22Rv1 (cell line): ENCODE measurements around the gene TXLNB.
"Not testable (repeated sequence)": the region's sequence is repeated elsewhere in the genome, so short reads cannot be mapped to it uniquely, and the experiment has no call there.

Experiments used
- H3K27ac ChIP-seq: fragments of 450-650 bp; 2 replicates; pipeline ENCODE4 v1.5.1; 2017
- ZFX ChIP-seq: fragments of 450-650 bp; IDR thresholded peaks from 2 replicates; pipeline ENCODE4 v1.6.1; 2017; ENCODE audit warnings: antibody characterized with exemption, borderline replicate concordance
- TF ChIP-seq, protein P1 (sequence below): fragments of 450-650 bp; IDR thresholded peaks from 2 replicates; pipeline ENCODE4 v1.5.1; 2017; ENCODE audit warnings: mild to moderate bottlenecking

TXLNB gene

DNA sequence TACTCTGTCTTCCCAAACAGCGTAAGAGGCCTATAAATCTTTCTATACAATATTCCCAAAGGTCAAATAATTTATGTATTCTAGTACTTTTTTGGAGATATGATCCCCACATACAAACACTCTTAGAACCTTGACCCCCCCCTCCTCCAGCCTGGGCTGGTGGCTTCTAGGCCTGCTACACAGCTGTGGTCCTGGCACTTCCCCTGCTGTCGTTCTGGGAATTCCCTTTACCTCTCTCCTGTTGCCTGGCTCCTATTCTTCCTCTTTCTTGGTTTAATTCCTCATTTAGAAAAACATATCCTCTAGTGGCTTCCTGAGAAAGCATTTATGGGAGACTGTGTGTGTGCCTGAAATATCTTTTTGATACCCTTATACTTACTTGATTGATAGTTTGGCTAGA is 4.1 kb upstream of the TXLNB start:
- TF ChIP-seq ZFX = no peak
- TF ChIP-seq, protein P1, sequence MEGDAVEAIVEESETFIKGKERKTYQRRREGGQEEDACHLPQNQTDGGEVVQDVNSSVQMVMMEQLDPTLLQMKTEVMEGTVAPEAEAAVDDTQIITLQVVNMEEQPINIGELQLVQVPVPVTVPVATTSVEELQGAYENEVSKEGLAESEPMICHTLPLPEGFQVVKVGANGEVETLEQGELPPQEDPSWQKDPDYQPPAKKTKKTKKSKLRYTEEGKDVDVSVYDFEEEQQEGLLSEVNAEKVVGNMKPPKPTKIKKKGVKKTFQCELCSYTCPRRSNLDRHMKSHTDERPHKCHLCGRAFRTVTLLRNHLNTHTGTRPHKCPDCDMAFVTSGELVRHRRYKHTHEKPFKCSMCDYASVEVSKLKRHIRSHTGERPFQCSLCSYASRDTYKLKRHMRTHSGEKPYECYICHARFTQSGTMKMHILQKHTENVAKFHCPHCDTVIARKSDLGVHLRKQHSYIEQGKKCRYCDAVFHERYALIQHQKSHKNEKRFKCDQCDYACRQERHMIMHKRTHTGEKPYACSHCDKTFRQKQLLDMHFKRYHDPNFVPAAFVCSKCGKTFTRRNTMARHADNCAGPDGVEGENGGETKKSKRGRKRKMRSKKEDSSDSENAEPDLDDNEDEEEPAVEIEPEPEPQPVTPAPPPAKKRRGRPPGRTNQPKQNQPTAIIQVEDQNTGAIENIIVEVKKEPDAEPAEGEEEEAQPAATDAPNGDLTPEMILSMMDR = no peak
- no peak overlapping the region for H3K27ac ChIP-seq

DNA sequence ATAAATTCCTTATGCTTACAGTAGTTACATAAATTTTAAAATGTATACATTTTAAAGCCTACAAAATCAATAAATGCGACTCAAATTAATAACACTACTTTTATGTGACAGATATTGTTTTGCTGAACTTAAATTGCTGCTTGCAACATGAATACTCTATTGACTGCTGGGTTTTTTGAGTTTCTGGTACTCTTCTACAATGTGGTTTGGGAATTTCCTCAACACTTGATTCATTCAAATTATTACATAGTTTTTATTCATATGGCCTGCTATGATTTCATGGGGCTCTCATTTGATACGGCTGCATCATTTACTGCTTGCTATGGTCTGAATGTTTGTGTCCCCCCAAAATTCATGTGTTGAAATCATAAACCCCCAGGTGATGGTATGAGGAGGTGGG is 2.3 kb upstream of the TXLNB start:
- no peak overlapping the region for H3K27ac ChIP-seq
- no peak for TF ChIP-seq ZFX
- TF ChIP-seq, protein P1 = no peak

- not testable (repeated sequence) for H3K27ac ChIP-seq
Observed at GRCh38 chr6:139293230-139293629, 1.4 kb upstream of the TXLNB start.

- no peak for TF ChIP-seq ZFX
- TF ChIP-seq, protein P1 = no peak
- H3K27ac ChIP-seq = no peak overlapping the region
Observed at GRCh38 chr6:139290787-139291311, 949 bp downstream of the TXLNB start.

- TF ChIP-seq, protein P1 = no peak
- TF ChIP-seq ZFX = no peak
- H3K27ac ChIP-seq = no peak overlapping the region
Observed at GRCh38 chr6:139289233-139289632, 2.6 kb downstream of the TXLNB start.

DNA sequence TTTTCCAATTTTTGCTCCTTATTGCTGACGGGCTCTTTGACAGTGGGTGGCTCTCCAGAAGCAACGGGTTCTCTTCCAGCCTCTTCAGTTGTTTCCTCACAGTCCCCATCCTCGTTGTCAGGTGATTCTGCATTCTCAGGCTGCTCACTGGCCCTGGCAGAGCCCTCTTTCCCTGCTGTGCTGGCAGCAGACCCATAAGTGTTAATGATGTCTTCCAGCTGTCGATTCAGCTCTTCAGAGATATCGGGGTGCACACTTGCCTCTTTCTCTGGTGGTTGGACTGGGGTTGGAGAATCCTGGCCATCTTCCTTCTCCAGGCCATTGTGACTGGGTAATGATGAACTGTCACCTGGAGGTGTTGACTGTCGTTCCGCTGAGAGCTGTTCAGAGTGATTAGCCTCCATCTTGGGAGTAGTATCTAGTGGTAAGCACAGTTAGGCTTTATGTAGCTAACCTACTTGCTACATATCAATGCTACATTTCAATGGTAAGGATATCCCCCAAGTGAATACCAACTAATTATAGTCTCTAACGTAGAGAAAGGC is 3.2 kb downstream of the TXLNB start:
- TF ChIP-seq, protein P1 = no peak
- TF ChIP-seq ZFX = no peak
- no peak overlapping the region for H3K27ac ChIP-seq

GRCh38 chr6:139287868-139288267 is 3.9 kb downstream of the TXLNB start:
- TF ChIP-seq, protein P1 = no peak
- no peak for TF ChIP-seq ZFX
- H3K27ac ChIP-seq = no peak overlapping the region

GRCh38 chr6:139286438-139286837 is 5.4 kb downstream of the TXLNB start:
- H3K27ac ChIP-seq = not testable (repeated sequence)
